OCI-LY3 (cell line): ENCODE data around the gene TMEM51.

ENCODE experiments used
- CTCF ChIP-seq: fragments of 200-600, 300-600 bp; sonication (generic); IDR thresholded peaks from 2 replicates; pipeline ENCODE4 v1.5.1; 2014; ENCODE audit warnings: antibody characterized with exemption, low read length, low read depth
- EZH2phosphoT487 ChIP-seq: fragments of 200-600 bp; shearing (Covaris generic); IDR thresholded peaks from 2 replicates; pipeline ENCODE4 v1.6.1; 2018; ENCODE audit warnings: antibody characterized with exemption, mixed run types, low read depth

GRCh38 chr1:15116966-15117365 lies 36.6 kb upstream of the TMEM51 start:
- TF ChIP-seq CTCF (no peak), EZH2phosphoT487 (no peak)
